UCSD-AML1 (cell line): Measurements from ENCODE around the gene GOLGA2.

Experiments
- DNase-seq: peaks from one replicate; lab custom pipeline; 2025; ENCODE audit not compliant: unreplicated experiment; lab: John Stamatoyannopoulos, UW

Gene GOLGA2

DNA sequence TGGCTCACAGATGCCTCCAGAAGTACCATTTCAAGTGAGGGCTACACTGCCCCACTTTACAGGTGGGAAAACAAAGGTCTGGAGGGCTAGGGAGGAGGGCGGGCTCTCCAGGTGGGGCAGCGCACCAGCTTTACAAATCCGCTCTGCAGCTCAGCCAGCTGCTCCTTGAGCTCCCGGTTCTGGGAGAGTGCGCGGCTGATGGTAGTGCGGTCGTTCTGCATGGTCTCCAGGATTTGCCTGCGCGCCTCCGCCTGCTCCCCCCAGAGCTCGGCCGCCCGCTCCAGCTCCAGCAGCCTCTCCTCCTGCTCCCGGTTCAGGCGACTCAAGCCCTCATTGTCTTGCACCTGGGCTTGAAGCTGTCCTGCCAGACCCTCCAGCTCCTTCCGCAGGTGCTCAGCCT, 15.5 kb downstream of the GOLGA2 start:
- DNase-seq: no peak

DNA sequence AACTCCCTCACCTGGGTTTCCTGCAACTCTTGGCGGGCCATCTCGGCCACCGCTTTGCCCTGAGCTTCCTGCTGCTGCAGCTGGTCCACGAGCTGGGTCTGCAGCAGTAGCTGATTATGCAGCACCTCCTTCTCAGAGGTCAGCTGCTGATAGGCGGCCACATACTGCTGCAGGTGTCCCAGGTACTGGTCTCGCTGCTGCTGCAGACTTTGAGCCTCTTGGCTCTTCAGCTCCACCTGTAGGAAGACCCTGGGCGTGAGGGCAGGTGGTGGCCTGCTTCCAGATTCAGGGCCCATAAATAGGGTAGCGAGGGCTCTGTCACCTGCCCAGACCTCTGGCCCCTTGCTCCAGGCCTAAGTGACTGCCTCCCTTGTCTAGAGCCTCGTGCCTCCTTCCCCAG, 16.7 kb downstream of the GOLGA2 start:
- no peak for DNase-seq

DNA sequence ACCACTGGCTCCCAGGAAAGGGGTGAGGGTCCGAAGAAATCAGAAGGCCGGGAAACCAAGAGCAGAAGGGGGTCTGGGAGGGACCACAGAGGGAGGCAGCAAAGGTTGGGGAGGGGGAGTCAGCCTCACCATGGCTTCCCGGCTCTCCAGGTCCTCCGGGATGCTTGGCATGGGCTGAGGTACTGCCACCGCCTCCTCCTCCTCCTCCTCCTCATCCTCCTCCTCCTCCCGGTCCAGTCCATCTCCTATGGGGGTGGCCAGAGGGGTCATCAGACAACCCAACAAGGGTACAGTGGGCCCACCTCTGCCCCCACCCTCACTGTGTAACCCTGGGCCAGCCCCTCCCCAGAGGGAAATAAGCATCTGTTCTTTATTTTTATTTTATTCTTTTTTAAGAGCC, 17.5 kb downstream of the GOLGA2 start:
- no peak for DNase-seq

DNA sequence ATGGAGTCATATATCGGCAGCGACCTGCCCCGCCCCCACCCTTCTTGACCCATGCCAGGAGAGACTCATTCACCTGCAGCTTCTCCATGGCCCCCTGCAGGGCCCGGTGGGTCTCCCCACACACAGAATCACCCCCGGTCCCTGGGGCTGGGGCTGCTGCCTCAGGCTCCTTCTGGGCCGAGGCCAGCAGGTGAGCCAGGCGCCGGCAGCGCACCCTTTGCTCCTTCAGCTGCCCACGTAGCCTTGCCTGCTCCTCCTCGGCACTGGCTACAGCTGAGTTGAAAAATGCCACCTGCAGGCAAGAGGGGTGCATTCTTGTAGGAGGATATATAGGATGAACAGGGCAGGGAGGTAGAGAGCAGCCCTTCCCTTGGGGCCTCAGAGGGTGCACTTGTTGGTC, 17.9 kb downstream of the GOLGA2 start:
- no peak for DNase-seq

DNA sequence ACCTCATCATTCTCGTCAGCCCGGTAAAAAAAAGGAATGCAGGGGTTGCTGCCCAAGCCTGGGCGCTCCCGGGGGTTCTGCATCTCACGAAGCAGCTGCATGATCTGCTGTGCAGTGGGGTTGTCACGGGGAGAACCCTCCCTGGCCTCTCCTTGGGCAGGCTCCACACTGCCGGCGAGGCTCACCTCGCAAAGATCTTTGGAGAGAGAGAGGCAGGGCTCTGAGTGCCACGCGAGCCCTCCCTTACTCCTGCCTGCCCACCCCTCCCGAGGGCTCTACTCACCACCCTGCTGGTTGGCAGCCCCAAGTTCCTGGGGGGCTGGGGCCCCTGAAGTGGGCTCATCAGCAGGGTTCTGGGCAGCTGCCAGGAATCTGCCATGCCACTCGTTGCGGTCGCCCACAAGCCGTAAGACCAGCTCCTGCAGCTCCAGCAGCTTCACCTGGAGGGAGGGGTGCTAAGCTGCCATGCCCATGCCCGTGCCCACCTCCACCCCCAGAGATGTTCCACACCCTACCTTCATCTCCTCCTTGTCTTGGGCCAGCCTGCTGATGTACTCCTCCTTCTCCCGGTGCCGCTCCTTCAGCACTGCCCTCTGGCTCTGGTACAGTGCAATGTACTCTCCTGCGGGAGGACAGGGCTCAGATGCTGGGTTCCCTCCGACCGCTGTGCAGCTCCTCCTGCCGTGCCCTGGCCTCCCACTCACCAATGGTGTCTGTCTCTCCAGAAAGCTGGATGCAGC, 18.6 kb downstream of the GOLGA2 start:
- no peak for DNase-seq

DNA sequence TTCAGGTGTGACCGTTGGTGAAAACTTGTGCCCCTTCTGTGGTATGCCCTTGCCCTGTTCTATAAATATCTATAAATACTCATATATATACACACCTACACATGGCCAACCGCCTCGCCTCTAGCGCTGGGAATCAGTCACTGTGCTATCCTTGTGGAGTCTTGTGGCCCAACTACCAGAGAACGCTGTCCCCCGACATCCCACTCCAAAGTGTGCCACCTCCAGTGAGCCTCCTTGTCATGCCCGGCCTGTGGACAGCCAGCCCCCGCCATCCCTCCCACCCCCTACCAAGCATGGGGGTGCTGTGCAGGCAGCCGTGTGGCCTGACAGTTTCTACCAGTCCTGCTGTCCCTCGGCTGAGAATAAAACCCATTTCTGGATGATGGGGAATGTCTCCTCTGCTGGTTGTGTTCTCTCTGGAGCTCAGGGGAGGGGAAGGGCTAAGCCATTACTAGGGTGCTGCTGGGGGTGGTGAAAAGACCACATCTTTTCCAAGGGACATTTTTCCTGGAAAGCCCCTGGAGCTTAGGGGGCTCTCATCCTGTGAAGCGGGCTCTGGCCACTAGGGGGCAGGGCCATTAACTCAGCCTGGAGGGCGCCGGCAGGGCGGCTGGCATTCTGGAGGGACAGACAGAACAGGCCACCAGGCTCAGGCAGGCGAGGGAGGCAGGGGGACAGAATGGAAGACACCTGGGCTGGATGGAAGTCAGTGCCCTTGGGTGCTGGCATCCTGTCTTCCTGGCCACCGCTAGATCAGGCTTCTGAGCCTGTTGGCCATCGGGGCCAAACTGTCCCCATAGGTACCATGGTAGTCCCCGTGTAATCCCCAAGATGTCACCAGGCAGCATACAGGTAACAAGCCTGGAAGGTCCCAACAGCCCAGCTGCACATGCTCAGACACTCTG, 20.7 kb downstream of the GOLGA2 start:
- DNase-seq: peak; percentile 63

DNA sequence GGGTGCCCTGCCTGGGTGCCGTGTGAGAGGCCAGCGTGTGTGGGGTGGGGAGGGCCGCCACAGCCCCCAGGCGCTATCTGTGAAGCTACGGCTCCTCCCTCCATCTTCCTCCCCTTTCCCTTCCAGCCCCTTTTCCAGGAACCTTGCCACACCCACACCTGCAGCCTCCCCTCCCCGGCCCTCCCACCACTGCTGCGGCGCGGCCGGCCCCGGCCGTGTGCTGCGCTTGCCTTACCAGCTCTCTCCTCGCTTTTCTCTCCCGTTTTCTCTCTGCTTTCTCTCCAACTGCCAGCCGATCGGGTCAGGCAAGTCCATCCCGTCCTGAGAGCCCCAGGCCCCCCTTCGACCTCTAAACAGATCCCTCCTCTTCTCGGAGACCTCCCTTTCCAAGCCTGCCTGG, 21.4 kb downstream of the GOLGA2 start:
- no peak for DNase-seq

DNA sequence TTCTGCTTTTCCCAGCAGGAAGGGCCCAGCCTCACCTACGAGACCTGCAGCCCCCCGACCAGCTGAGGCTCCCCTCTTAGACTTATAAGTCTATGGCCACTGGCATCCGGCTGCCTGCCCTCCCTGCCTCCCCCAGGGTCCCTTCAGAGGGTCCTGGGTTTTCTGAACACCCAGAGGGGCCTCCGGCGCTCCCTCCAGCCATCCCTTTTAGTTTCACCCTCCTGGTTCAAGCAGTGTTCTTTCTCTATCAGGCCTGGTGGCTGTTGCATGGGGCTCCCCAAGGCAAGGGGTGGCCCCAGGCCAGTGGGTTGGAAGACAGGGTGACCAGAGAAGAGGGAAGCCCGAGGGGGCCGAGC, 21.8 kb downstream of the GOLGA2 start:
- no peak for DNase-seq

DNA sequence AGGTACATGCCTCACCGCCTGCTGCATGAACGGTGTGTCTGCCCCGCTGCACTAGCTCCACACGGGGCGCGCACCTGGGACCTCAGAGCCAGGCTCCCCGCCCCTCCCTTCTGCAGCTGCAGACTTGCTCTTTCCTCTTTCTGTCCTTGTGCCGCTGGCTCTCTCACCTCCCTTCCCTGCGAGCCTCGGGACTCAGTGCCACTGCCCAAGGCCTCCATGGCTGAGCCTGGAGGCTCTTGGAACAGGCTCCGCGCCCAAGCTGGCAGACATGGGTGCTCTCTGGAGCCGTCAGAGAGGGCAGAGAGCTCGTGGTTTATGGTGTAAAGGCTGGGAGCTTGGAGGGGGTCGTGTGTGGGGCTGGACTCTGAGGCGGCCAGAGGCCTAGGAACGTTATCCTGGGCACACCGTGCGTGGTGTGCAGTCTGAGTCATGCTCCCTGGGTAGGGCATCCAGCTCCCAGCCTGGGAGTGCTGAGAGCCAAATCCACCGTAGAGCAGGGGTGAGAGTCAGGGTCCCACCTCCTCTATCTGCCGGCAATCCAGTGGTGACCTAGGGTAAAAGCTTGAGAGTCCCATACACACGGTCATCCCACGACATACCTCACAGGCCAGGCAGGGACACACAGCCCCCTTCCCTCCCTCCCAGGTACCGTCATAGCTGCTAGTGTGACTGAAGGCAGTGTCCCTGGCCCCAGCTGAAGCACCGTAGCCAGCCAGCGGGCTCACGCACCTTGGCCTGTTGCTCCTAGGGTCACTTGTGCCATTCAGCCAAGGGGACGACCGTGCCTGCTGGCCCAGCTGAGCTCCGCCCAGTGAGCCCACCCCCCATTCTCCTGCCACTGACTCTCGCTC, 22.4 kb downstream of the GOLGA2 start:
- no peak for DNase-seq

DNA sequence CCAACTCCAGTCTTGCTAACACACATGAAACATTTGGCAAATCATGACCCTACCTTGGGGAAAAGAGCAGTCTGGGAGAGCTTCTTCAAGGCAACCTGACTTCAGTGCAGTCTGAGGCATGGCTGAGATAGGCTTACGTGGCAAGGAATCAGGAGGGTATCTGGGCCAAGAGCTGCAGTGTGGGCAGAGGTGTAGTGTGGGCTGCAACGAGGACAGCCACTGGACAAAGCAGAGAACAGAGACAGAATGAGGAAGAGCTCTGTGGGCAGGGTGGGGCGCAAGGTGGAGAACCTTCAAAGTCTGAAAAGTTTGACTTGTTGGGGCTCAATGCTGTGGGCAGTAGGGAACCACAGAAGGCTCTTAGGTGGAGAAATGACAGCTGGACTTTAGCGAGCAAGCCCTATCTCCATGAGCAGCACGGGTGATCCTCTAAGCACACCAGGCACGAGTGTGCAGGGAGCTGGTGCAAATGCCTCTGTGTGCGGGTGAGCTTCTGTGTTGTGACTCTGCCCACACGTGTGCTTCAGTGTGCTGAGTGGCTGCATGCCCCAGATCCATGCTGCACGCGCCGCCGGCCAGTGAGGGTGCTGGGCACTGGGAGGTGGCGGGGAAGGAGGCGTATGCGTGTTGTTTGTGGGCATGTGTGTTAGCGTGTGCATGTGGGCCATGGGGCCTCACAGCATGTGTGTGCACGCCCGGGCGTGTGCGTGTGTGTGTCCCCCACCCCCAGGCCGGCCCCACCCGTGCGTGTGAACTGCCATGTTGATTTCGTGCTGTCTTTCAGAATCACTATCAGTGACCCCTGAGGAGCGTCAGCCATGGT, 23.3 kb downstream of the GOLGA2 start:
- no peak for DNase-seq

DNA sequence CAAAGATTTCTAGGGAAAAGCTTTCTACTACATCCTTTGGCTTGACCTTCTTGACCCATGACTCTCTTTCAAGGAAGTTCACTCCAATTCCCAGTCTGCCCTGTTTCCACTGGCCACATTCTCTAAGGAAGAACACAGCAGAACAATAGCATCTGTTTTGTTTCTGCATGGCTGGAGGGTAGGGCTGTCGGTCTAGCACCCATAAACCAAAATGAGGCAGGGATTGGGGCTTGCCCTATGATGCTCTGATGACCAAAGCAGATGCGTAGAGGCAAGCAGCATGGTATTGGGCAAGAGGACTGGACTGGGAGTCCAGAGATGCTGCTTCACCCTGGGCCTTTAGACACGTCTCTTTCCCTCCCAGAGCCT, 24.1 kb downstream of the GOLGA2 start:
- no peak for DNase-seq

DNA sequence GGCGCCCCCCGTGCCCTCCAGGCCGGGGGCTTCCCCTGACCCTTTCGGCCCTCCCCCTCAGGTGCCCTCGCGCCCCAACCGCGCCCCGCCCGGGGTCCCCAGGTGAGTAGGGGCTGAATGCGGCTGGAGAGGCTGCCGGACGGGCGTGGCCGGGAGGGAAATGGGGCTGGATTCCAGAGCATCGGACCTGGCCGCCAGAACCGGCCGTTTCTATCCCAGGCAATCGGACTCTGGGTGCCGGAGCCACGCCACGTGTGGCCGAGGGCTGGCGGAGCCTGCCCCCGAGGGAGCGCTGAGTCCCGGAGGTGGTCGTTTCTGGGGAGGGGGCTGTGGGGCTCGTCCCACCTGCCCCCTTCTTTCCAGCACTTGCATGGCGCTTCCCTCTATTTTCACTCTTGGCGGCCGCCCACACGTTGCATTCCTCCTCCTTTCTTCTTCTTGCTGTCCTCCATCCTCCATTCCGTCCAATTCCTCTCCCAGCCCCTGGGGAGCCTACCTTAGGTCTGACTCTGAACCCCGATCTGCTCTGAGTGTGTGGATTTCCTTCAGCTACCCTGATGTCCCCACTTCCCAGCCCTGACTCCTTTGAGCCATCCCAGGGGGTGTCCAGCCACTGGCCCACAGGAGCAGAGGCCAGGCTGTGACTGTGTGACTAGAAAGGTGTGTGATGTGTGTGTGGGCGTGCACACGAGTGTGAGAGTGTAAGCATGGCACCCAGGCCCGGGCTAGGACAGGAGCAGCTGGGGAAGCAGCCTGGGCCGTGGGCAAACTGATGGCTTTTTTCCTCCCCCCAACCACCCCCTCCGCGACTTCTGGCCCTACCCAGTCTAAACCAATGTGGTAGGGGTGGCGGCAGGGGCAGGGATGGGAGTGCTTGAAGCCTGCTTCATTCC, 24.7 kb downstream of the GOLGA2 start:
- DNase-seq: no peak

DNA sequence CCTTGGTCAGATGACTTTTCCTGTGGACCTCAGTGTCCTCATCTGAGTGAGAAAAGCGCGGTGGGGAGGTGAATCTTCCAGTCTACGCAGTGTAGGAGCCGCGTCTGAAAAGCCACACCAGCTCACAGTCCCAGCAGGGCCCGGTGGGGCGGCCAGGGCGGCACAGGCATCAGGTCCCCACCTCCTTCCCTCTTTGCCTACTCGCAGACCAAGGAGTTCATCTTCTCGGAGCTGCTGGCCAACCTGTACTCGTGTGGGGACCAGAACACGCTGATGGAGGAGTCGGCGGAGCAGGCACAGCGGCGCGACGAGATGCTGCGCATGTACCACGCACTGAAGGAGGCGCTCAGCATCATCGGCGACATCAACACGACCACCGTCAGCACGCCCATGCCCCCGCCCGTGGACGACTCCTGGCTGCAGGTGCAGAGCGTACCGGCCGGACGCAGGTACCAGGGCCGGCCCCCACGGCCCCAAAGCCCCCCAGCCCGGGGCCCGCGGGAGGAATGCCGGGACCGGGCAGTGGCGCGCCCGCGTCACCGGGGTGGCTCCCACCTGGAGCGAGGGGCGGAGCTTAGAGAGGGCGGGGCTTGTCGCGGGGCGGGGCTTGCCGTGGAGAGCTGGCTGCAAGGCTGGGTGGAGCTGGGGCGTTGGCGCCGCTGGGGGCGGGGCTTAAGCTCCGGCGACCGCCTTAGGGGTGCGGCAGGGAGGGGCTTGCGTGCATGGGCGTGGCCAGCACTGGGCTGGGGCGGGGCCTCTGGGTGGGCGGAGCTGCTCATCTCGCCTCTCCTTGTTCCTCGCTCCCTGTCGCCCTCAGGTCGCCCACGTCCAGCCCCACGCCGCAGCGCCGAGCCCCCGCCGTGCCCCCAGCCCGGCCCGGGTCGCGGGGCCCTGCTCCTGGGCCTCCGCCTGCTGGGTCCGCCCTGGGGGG, 25.6 kb downstream of the GOLGA2 start:
- DNase-seq: no peak

DNA sequence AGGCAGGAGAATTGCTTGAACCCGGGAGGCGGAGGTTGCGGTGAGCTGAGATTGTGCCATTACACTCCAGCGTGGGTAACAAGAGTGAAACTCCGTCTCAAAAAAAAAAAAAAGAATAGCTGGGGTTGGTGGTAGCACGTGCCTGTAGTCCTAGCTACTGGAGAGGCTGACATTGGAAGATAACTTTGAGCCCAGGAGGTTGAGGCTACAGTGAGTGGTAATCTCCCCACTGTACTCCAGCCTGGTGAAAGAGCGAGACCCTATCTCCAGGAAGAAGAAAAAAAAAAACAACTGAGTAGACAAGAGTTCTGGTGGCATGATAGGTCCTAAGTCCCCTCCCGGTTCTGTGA, 26.3 kb downstream of the GOLGA2 start:
- no peak for DNase-seq

DNA sequence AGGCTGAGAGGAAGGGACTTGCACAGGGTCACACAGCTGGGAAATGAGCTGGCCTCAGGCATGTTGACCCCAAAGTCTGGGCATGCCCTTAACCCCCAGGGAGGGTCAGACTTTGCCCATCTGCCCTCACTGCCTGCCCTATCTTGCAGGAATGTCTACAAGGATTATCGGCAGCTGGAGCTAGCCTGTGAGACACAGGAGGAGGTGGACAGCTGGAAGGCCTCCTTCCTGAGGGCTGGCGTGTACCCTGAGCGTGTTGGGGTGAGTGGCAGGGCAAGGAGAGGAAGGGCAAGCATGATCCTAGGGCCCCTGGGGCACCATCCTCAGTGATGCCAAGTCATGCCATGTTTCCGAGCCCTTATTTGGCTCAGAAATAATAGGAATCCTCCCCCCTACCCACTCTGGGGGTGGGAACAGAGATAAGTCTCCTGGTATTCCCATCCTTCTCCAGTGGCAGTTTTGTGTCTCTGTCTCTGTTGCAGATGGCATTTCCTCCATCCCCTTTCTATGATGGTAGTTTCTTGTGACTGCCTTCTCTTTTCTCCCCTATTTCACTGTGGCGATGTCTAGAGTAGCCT, 28.5 kb downstream of the GOLGA2 start:
- DNase-seq: no peak

DNA sequence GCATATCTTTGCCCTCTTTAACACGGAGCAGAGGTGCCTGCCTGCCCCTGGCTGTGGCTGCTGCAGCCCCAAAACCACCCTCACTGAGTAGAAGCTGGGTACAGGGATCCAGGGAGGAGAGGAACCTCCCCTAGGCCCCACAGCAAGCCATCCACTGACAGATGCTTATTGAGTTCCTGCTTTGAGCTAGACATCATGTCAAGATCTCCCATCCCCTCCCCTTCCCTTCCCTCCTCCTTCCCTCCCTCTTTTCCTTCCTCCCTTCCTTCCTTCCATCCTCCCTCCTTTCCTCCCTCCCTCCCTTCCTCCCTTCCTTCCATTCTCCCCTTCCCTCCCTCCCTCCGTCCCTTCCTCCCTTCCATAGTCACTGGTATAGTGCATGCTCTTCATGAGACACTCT, 29.3 kb downstream of the GOLGA2 start:
- no peak for DNase-seq

DNA sequence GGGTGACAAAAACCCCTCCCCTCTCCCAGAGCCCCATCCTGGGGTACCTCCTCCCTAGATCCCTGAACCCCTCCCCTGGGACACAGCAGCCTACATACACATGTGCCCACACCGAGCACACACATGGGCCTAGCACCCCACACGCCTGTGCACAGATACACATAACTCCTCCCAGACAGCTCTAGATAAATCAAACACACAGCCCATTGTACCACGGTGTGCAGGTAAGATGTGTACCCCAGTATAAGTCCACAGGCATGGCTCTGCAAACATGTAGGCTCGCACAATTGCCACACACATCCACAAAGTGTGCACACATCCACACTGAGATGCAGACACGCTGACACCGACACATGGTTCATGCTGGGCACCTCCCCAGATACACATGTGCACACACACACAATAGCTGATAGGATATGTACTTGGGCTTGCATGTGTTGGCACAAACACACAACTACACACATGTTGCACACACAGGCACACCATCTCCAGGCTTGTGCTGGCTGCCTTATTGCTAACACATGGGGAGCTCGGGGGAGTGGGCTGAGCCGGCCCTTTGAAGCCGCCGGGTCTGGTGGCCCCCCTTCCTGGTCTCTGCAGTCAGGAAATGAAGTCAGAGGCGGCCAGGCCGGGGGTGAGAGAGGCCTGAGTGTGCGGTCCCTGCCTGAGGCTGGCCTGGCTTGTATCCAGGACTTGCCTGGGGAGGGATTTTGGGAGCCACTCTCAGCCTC, 30.2 kb downstream of the GOLGA2 start:
- peak; percentile 55 for DNase-seq

DNA sequence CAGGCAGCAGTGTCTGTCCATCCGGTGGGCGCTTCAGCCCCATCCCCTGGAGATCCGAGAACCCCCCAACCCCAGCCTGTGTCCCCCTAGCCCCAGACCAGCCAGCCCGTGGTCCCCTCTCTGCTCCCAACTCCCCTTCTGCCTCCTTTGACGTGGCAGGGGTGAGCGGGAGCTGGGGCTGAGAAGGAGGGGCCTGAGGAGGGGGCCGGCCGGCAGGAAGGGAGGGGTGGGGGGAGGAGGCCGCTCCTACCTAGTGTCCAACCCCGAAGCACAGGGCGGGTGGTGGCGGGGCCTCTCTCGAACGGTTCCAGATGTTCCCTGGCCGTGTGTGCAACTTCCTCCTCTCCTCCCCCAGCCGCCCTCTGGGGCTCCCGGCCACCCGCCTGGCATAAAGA, 31.0 kb downstream of the GOLGA2 start:
- peak; percentile 86 for DNase-seq
